ENCODE data around the gene FGGY.
A peak's percentile ranks its signal among the peaks of the same experiment; 100 is the strongest.

Gene FGGY

DNA sequence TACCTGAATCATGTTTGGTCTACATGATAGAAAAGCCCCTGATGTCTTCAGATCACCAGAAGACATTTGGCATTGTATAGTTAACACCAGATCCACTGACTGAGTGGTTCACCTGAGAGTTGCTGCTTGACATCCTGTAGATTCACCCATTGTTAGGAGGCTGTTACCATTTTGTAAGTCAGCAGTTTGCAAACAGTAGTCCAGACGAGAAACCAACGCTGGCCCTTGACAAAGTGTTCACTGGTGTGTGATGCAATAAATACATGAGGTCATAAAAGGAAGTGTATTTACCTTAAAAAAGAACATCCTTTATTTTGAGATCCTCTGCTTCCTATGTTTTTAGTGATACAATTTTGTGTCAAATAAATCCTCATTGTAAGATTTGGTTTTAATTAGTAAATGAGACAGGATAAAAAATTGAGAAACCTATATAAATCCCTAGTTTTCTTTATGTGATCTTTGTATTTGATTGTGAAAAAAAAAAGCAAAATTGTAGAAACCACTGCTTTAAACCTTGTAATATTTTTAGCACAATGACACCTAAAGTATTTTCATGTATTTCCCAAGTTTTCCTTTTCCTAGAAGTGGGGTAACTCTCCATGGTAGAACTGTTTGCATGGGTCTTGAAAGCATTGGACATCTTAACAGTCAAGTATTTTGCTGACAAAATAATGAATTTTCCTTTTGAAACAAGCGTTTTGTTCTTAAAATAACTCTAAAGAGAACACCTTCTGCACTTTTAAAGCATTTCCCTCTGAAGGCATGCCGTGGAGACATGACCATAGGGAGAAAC, 204.3 kb downstream of the FGGY start:
- TF ChIP-seq CTCF (IDR thresholded peaks at IDR 0.05; ENCODE audit: insufficient read depth, low read length, poor library complexity, severe bottlenecking), result no peak
- Histone ChIP-seq H3K36me3 (ENCODE audit: control insufficient read depth, insufficient read depth, low read length) (no peaks in the 10 kb centered on the region; the same call in 1 of the 2 replicates), H3K27me3 (replicated peaks; ENCODE audit: control insufficient read depth, insufficient read depth, low read length) (no peaks in the 10 kb centered on the region), H3K4me3 (replicated peaks; ENCODE audit: low read depth, low read length) (no peak overlapping the region)
- DNase-seq (ENCODE audit: extremely low read depth, insufficient read length), result no peak

GRCh38 chr1:59502009-59502691, 205.3 kb downstream of the FGGY start:
- no peaks in the 10 kb centered on the region for H3K27me3 ChIP-seq (replicated peaks; ENCODE audit: control insufficient read depth, insufficient read depth, low read length)
- TF ChIP-seq CTCF (IDR thresholded peaks at IDR 0.05; ENCODE audit: insufficient read depth, low read length, poor library complexity, severe bottlenecking), result no peak
- no peak overlapping the region for H3K4me3 ChIP-seq (replicated peaks; ENCODE audit: low read depth, low read length)
- no peak for DNase-seq (ENCODE audit: extremely low read depth, insufficient read length)
- H3K36me3 ChIP-seq (ENCODE audit: control insufficient read depth, insufficient read depth, low read length), result no peaks in the 10 kb centered on the region

DNA sequence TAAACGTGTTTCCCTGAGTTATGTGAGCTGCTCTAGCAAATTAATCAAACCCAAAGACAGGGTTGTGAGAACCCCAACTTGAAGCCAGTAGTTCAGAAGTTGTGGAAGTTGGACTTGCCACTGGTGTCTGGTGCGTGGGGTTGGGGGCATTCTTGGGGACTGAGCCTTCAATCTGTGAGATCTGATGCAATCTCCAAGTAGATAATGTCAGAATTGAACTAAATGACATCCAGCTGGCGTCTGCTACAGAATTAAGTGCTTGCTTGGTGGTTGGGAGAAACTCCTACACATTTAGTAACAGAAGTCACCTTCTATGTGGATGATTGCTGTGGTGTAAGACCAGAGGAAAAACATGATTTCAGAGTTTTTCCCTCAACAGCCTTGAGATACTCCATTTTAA, 207.4 kb downstream of the FGGY start:
- H3K4me3 ChIP-seq (replicated peaks; ENCODE audit: low read depth, low read length), result no peak overlapping the region
- no peaks in the 10 kb centered on the region for H3K36me3 ChIP-seq (ENCODE audit: control insufficient read depth, insufficient read depth, low read length)
- TF ChIP-seq CTCF (IDR thresholded peaks at IDR 0.05; ENCODE audit: insufficient read depth, low read length, poor library complexity, severe bottlenecking), result no peak
- no peak for DNase-seq (ENCODE audit: extremely low read depth, insufficient read length)
- H3K27me3 ChIP-seq (replicated peaks; ENCODE audit: control insufficient read depth, insufficient read depth, low read length), result no peaks in the 10 kb centered on the region

DNA sequence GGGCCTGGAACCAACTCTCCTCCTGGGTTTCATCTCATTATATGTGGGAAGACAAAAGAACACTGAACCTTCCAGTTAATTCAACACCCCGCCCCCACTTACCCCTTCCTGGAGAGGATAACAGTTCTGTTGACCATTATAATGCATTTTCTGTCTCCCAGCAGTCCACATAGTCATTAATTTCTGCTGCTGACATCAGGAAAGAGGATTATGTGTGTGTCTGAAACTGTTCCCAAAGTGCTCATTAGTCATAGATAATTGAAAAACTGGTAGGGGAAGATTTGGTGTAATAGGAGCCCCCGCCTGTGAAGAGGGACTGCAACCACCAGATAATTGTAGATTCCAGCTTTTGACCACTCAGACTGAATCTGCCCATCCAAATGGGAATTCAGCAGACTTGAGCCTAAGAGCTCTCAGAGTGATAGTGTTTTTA, 208.7 kb downstream of the FGGY start:
- H3K27me3 ChIP-seq (replicated peaks; ENCODE audit: control insufficient read depth, insufficient read depth, low read length), result no peaks in the 10 kb centered on the region
- no peak for DNase-seq (ENCODE audit: extremely low read depth, insufficient read length)
- no peak overlapping the region for H3K4me3 ChIP-seq (replicated peaks; ENCODE audit: low read depth, low read length)
- TF ChIP-seq CTCF (IDR thresholded peaks at IDR 0.05; ENCODE audit: insufficient read depth, low read length, poor library complexity, severe bottlenecking), result no peak
- H3K36me3 ChIP-seq (ENCODE audit: control insufficient read depth, insufficient read depth, low read length), result no peaks in the 10 kb centered on the region

- DNase-seq (ENCODE audit: extremely low read depth, insufficient read length), result peak; percentile 20
Observed at GRCh38 chr1:59506952-59507351, 210.1 kb downstream of the FGGY start.

More at GRCh38 chr1:59506952-59507351, 210.1 kb downstream of the FGGY start:
- no peaks in the 10 kb centered on the region for H3K27me3 ChIP-seq (replicated peaks; ENCODE audit: control insufficient read depth, insufficient read depth, low read length)
- H3K4me3 ChIP-seq (replicated peaks; ENCODE audit: low read depth, low read length), result no peak overlapping the region
- no peak for TF ChIP-seq CTCF (IDR thresholded peaks at IDR 0.05; ENCODE audit: insufficient read depth, low read length, poor library complexity, severe bottlenecking)
- no peaks in the 10 kb centered on the region for H3K36me3 ChIP-seq (ENCODE audit: control insufficient read depth, insufficient read depth, low read length)

Measured in GM06990 (cell line).